NCI-H128 (cell line): ENCODE measurements around the gene LRRC74A.

ENCODE experiments used
- DNase-seq: peaks from one replicate; lab custom pipeline; 2025; ENCODE audit not compliant: unreplicated experiment; lab: John Stamatoyannopoulos, UW

LRRC74A gene

DNA sequence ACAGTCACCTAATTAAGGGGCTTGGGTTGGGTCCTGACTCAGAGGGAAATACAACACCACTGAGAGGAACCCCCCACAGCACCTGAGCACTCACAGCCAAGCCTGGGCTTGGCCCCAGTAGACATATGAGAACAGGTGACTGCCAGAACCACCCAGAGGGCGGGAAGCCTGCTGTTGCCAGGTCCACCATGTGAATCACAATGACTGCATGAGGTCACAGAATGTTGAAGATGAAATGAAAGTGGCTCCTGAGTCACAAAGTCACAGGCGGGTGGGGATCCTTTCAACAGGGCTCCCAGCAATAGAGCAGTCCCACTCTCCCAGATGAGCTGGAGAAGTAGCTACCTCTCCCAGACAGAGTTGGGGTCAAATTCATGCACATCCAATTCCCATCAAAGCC is at the start of gene LRRC74A:
Gene LRRC74A (plus strand): TSS at position 287 of the 400 bp plus-strand sequence. CDS start 290 bp downstream, outside the sequence.
- no peak for DNase-seq

DNA sequence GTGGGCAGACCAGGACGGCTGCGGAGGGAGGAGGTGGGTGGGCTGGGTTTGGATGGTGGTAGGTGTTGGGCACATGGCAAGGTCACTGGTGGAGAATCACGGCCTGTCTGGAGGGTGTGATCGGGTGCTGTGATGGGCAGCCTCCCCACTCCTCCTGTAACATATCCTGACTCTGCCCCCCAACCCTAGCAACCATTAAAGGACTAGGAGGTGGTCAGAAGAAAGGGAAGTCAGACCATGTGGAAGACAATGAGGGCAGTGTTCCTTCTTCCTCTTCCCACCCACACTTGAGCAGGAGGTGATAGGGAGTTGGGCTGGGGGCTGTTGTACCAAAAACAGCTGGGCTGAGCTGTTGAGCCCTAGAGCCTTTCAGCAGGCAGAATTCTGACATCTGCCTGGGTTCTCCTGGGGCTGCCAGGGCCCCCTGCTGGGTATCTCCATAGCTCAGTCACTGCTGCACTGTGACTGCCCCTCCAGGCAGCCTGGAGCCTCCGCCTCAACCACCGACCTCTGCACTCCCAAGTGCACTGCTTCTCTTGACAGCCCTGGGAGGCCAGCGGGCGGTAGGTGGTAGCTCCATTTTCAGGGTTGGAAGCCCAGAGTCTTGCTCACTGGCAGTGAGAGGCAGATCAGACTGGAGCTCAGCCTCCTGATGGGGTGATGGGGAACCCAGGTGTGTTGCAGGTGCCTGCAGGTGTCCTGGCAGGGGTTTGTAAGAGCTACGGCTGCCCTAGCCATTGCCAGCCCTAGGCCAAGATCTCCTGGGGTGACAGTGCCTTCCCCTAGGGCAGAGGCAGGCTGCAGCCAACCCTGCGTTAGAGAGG is 49.6 kb upstream of the LRRC74A start:
- no peak for DNase-seq

DNA sequence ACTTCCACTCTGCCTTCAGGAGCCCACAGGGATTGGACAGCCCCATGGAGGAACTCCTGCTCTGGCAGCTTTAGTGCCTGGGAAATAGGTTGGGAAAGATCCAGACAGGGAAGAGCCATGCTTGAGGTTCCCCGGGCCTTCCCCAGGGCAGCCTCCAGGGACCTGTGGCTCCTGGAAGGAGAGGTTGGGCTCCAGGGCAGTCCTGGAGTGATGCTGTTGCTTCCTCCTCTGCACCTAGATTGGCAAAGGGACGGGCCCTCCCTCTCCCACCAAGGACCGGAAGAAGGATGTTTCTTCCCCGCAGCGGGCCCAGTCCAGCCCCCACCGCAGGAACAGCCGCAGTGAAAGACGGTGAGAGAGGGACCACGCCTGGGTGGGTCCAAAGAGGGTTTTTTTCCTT is 48.5 kb upstream of the LRRC74A start:
- DNase-seq, result no peak

DNA sequence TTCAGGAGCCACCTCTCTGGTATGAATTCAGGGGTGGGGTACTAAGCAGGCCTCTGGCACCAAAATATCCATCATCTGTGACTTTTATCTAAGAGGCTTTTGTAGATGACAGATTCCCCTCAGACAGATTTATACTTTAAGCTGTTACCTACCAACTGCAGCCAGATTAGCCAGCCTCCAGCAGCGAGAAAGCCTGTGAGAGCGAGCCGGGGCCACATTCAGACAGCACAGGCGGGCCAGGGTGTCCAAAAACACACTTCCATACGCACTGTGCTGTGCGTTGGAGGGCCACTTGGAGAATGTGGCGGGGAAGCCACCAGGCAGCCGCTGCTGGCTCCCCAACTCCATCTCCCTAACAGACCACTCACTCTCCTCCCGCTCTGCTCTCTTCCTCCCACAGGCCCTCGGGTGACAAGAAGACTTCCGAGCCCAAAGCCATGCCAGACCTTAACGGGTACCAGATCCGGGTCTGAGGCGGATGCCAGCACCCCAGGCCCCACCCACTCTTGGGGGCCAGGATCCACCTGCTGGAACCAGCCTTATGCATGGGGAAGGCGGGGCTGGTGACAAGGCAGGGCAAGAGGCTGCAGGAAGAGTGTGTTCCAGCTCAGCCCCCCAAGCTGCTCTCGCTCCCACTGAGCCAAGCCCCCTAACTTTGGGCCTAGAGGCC is 47.5 kb upstream of the LRRC74A start:
- DNase-seq, result no peak

DNA sequence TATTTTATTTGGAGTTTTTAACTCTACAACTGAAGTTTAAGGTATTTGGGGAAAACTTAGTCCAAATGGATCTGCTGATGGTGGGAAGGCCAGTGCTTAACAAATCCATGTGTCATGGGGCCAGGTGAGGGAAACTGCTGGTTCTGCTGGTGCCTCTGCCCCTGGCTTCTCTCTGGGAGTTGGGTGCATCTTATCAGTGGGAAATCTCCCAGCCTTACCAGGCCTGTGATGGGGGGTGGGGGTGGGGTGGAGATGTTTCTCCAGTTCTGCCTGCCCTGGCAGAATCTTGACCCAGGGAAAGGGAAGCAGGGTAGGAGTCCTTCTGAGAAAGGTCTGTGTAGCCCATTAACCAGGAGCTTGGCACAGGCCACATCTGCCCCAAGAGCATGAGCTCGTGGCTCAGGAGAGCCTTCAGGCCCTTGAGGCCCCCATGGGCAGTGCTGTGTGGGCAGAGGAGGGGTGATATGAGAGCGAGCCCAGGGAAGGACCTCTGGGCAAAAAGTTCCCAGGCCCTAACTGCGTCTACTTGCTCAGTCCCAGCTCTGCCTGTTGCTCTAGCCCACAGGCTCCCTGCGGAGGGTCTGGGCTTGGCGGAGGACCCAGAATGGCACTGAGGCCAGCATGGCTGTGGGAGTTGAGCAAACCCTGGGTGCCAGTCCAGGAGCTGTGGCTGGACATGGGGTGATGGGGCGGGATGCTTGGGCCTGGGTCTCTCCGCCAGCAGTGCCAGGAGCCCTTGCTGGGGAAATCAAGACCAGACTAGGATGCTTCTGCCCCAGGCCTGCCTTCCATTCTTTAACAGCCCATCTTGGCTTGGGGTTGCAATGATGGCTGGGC is 46.8 kb upstream of the LRRC74A start:
- DNase-seq, result no peak

DNA sequence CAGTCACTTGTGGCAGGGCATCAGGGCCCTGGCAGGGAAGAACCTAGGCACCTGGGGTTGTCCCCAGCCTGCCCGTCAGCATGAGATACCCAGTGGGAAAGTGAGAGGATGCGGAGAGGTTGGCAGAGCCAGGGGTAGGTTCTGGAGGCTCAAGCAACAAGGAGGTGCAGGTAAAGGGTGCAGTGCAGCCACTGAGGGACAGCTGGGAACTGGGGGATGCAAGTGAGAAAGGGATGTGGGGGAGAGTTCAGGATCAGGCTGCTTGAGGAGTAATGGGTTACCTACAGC is 46.2 kb upstream of the LRRC74A start:
- no peak for DNase-seq

DNA sequence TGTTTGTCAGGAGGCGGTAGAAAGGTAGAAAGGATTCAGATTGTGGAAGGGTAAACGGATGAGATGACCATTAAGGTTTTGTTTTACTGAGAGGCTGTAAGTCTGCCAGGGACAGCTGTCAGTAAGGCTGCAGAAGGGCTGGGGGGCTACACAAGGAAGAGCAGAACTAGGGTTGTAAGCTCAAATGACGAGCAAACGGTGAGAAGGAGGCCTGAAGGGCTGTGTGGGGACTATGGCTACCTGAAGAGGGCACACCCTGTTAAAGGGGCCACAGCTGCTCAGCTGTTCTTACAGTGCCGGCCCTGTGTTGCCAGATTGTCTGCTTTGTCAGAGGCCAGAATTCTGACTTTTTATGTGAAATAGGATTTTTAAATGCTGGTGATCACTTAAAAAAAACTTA is 45.8 kb upstream of the LRRC74A start:
- DNase-seq, result no peak

DNA sequence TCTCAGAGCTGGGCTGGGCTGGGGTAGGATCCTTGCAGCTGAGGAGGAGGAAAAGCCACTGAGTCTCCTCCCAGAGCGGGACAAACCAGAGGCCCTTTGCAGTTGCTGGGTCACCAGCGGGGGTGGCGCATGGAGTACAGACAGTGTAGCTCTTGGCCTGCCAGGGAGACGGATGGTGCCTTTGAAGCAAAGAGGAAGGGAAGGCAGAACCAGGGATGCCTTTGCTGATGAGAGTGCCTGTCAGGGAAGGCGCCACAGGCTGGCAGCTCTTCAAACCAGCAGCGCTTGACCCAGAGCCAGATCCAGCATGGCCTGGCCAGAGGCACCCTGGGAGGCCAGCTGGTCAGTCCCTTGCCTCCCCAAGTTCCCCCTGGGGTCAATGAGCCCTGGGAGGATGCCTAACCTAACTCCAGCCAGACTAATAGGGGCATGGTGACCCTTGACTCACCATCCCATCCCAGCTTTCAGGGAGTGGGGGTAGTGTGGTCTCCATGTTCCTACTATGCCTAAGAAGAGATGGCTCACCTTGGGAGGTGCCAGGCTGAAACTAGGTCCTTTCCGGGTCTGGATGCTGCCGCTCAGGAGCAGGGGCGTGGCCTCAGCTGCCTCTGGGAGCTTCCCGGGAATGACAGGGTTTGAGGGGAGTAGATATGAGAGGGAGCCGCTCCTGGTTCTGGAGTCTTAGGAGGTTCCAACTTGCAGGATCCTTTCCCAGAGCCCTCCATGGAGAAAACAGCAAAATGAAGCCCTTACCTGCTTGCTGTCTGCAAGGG is 45.1 kb upstream of the LRRC74A start:
- no peak for DNase-seq

DNA sequence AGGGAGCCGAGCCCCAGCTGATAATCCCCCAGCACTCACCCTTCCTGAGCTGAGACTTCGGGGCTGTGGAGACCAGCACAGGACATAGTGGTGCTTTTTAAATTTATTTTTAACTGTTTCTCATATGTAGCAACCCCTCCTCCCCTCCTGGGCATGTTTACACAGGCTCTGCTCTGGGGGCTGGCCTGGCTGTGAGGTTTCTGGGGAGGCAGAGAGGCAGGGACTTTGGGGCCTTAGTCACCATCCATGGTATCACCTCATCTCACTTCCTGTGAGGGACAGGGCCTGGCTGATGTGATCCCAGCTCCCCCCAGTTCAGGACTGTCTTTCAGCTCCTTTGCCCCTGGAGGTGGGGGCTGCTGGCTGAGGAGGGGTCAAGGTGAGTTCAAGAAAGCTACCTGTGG is 44.6 kb upstream of the LRRC74A start:
- no peak for DNase-seq

DNA sequence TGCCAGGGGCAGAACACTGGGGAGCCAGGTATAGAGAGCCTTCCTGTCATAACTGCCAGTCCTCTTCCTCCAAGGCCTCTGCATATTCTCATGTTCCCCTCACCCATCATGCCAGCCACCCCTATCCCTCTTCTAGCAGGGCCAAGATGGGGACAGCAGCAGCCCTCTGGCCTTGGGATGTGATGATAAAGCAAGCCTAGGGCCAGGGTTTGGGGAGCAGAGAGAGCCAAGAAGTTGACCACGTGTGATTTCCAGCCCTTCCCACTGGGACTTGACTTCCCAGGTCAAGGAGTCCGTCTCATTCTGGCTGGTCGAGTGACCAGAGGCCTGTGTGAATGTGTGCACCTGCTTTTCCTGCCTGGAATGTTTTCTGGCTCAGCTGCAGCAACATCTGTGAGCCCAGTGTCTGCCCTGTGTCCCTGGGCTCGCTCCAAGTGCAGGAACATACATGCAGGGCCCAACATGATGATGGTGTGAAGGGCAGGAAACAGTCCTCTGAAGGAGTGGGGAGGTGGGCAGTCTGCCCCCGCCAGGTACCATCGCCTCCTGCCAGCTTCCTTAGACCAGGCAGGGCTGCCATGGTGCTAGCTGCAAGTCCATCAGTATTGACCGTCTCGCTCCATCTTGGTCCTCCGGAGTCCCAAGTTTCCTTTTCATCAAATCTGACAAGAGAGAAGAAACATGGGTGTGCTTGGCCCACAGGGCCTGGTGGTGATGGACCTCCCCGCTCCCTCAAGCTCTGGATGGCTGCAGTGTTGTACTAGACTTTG is 43.9 kb upstream of the LRRC74A start:
- DNase-seq, result no peak

DNA sequence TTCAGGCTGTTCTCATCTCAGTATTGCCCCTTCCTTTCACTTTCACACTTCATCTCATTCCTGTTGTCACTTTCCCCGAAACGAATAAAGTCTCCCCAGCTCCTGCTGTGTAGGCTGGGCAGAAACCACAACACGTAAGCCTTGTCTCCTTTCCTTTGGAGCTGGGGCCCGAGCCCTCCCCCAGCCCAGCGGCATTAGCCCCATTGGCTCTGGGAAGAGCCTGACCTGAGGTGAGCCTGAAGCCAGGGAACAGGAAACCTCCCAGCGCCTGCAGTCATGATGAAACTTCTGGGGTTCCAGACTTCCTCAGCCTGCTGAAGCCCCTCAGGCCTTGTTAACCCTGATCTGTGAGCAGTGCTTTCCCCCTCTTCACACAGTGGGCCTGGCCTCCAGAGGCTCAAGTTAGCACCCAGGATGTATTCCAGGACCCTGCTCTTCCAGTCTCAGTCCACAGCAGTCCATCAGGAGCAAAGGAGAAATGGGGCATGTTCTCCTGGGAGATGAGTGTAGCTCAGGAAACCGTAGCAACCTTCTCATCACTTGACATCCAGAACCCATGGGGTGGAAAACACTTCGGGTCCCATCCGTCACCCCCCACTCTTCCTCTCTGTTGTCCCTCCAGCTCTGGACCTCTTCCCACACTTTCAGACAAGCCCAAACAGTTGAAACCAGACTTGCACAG is 43.2 kb upstream of the LRRC74A start:
- DNase-seq, result no peak

DNA sequence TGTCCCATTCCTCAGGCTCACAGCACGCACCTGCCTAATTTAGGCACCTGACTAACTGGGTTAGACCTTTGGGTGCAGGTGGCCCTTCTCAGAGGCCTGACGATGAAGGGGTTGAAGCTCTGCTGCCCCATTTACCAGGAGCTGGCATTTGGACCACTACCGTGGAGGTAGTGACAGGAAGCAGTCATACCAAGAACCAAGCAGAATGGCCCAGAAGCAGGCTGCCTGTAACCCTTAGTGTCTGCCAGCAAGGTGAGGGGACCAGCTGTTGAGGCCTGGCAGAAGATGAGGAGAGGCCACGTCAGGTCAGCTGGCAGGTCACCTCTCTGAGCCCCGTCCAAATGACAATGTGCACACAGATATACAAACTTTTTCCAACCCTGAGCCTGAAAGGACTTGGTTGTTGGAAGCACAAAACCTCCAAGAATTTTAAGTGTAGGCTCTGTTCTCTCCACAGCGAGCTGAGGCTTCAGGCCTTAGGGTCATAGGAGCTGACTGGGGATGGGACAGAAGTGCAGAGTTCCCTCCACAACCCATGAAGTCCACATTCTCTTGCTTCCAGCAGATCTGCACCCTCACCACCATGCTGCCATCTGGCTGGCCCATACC is 41.8 kb upstream of the LRRC74A start:
- DNase-seq, result no peak

DNA sequence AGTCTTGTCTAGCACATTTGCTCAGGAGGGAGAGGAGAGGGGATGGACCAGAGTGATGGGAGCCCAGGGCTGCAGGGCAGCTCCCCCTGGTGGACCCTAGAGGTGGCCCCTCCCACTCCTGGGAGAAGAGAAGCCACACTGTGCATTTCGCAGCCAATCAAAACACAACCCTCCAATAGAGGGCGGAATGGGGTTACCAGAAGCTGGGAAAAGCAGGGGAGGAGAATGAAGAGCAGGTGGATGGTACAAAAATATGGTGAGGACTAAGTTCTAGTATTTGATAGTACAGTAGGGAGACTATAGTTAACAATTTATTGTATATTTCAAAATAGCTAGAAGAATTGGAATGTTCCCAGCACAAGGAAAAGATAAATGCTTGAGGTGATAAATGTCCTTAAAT is 41.3 kb upstream of the LRRC74A start:
- DNase-seq, result peak; percentile 8

DNA sequence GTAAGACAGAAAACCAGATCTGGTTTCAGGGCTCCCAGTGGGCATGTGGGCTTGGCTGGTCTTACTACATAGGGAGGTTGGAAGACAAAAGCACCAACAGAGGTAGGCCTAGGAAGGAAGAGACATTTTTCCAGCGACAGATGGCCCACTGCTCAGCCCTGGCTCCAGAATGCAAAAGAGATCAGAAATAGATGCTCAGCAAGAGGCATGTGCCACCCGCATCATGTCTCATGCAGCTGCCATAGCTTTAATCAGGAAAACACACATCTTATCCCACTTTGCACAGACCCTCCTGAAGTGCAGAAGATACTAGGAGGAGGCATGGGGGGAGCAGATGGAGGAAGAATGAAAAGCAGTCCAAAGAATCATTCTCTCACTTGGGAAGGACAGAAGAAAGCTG is 39.6 kb upstream of the LRRC74A start:
- DNase-seq, result no peak

DNA sequence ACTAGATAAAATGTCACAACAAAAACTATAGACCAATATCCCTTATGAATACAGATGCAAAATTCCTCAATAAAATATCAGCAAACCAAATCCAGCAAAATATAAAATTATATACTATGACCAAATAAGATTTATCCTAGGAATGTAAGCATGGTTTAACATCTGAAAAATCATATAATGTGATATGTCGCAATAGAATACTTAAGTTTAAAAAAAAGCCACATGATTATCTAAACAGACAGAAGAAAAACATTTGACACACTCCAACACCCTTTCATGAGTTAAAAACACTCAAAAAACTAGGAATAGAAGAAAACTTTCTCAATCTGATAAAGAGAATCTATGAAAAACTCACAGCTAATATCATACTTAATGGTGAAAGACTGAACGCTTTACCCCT is 33.8 kb upstream of the LRRC74A start:
- no peak for DNase-seq

DNA sequence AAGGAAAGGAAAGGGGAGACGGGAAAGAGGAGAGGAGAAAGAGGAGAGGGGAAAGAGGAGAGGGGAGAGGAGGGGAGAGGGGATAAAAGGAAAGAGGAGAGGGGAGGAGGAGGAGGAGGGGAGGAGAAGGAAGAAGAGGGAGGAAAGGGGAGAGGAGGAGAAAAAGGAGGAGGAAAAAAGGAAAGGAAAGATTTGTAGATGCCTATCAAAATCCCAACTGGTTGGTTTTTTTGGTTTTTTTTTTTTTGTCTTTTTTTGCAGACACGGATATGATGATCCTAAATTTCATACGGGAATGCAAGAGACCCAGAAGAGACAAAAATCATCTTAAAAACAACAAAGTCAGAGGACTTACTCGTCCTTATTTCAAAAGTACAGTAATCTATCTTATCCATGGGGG is 32.9 kb upstream of the LRRC74A start:
- DNase-seq, result no peak

DNA sequence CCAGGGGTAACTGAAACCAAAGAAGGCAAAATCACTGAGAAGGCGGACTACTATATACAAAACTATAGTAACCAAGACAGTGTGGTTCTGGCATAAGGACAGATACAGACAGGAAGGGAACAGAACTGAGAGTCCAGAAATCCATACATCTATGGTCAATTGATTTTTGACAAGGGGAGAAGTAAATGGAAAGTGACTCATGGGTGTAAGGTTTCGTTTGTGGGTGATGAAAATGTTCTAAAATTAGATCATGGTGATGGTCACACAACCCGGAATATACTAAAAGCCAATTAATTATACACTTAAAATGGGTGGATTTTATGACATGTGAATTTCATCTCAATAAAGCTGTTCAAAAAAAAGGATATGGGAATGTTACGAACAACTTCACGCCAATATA is 32.3 kb upstream of the LRRC74A start:
- no peak for DNase-seq

DNA sequence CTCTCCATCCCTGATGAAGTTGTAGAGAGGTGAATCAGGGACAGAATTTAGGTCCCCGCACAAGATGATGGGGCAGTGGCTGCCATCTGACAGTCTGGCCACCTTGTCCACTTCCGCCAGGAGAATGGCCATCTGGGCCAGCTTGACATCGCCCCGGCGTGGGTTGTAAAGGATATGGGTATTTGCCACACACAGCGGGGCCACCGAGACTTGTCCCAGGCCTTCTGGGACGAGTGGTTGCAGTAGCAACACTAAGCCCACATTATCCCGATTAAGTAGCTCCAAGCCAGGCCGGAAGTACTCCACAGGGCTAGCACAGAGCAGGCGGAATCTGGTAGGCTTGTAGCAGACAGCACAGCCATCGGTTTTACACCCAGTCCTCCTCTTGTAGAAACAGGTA is 19.8 kb upstream of the LRRC74A start:
- no peak for DNase-seq

DNA sequence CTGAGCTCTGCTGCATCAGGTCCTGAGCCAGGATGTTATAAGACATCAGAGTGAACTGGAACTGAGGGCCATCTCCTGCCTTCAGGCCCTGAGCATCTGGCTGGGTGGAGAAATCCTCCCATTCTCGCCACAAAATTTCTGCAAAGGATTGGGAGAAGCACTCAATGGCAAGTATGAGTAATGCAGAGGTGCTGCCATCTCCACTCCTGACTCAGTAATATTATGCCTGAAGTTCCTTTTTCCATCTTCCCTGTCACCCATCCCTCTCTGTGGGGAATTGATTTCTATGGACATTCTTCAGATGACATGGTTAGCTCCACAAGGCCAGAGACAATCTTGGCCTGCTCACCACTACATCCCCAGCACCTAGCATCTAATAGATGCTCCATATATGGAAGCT is 18.2 kb upstream of the LRRC74A start:
- DNase-seq, result no peak

DNA sequence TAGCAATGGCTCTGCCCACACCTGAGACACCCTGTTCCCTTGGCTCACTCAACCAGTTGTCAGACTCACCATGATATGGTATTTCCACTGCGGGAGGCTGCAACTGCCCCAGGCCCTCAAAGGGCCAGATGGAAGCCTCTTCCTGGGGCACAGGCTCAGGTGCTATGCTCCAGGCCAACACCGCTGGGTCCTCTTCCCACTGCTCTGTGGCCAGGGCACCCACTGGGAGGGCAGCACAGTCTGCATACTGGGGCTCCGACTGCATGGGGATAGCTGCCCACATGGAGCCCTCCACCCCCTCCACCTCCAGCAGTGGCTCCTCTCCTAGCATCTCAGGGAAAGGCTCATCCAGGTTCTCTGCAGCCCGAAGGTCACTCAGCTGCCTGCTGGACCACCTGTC is 17.2 kb upstream of the LRRC74A start:
- DNase-seq, result no peak
